Trophoblast cell (in vitro differentiated cells and primary cell): ENCODE results near the gene NANS. TPM values are rescaled to one million over a fixed set of nuclear protein-coding genes. Genes with fewer than 3 reads are reported as not detected.

Experiments
- DNase-seq, 2 donors: peaks; one replicate each; pipeline ENCODE4 v3.0.0-alpha.2; 2016
- H2AFZ ChIP-seq: 2 replicates; pipeline ENCODE4 v1.6.1; 2013; ENCODE audit warnings: low read length, moderate library complexity, mild to moderate bottlenecking; ENCODE audit not compliant: insufficient read depth, poor library complexity
- H2AK5ac ChIP-seq: 2 replicates; pipeline ENCODE4 v1.6.1; 2013; ENCODE audit warnings: mild to moderate bottlenecking, low read length
- H2BK120ac ChIP-seq: 2 replicates; pipeline ENCODE4 v1.6.1; 2013; ENCODE audit warnings: low read length, mild to moderate bottlenecking, moderate library complexity; ENCODE audit not compliant: insufficient read depth, poor library complexity
- H2BK12ac ChIP-seq: 2 replicates; pipeline ENCODE4 v1.6.1; 2013; ENCODE audit warnings: mild to moderate bottlenecking, low read length, moderate library complexity
- H2BK5ac ChIP-seq: 2 replicates; pipeline ENCODE4 v1.6.1; 2013; ENCODE audit warnings: low read length, low read depth, moderate library complexity, mild to moderate bottlenecking; ENCODE audit not compliant: poor library complexity
- H3K14ac ChIP-seq: 2 replicates; pipeline ENCODE4 v1.6.1; 2013; ENCODE audit warnings: mild to moderate bottlenecking, low read length
- H3K18ac ChIP-seq: 2 replicates; pipeline ENCODE4 v1.6.1; 2013; ENCODE audit warnings: mild to moderate bottlenecking, low read length
- H3K23ac ChIP-seq: 2 replicates; pipeline ENCODE4 v1.6.1; 2013; ENCODE audit warnings: low read length
- H3K27ac ChIP-seq: 2 replicates; pipeline ENCODE4 v1.5.1; 2013; ENCODE audit warnings: low read depth, mild to moderate bottlenecking, inconsistent platforms, low read length, moderate library complexity
- H3K27me3 ChIP-seq: 2 replicates; pipeline ENCODE4 v1.6.1; 2013; ENCODE audit warnings: inconsistent platforms, mild to moderate bottlenecking, low read length, moderate library complexity; ENCODE audit not compliant: insufficient read depth
- H3K36me3 ChIP-seq, 2 experiments: 1 replicate in 1 of 2; 2 replicates in 1 of 2; pipeline ENCODE4 v1.6.1; 2013; ENCODE audit warnings: low read length in 2 of 2, mild to moderate bottlenecking in 2 of 2, moderate library complexity in 1 of 2; ENCODE audit not compliant: insufficient read depth in 2 of 2, control insufficient read depth in 1 of 2
- H3K4ac ChIP-seq: 2 replicates; pipeline ENCODE4 v1.6.1; 2013; ENCODE audit warnings: low read depth, mild to moderate bottlenecking, low read length, moderate library complexity
- H3K4me1 ChIP-seq, 2 experiments: 1 replicate in 1 of 2; 2 replicates in 1 of 2; pipeline ENCODE4 v1.6.1; 2013; ENCODE audit warnings: low read length in 2 of 2, mild to moderate bottlenecking in 2 of 2, moderate library complexity in 1 of 2; ENCODE audit not compliant: insufficient read depth in 2 of 2, control insufficient read depth in 1 of 2
- H3K4me2 ChIP-seq: 2 replicates; pipeline ENCODE4 v1.6.1; 2013; ENCODE audit warnings: inconsistent platforms, mild to moderate bottlenecking, low read length, moderate library complexity
- H3K4me3 ChIP-seq: 2 replicates; pipeline ENCODE4 v1.5.1; 2013; ENCODE audit warnings: mild to moderate bottlenecking, low read depth, low read length, inconsistent platforms
- H3K79me1 ChIP-seq: one replicate; pipeline ENCODE4 v1.6.1; 2013; ENCODE audit warnings: low read length
- H3K79me2 ChIP-seq: 2 replicates; pipeline ENCODE4 v1.6.1; 2013; ENCODE audit warnings: low read length, mild to moderate bottlenecking; ENCODE audit not compliant: control insufficient read depth, insufficient read depth, poor library complexity
- H3K9ac ChIP-seq: 2 replicates; pipeline ENCODE4 v1.6.1; 2013; ENCODE audit warnings: mild to moderate bottlenecking, low read length
- H3K9me3 ChIP-seq: 2 replicates; pipeline ENCODE4 v1.6.1; 2013; ENCODE audit warnings: low read depth, mild to moderate bottlenecking, control low read depth, inconsistent platforms, low read length; ENCODE audit not compliant: insufficient read depth
- H4K12ac ChIP-seq: 2 replicates; pipeline ENCODE4 v1.6.1; 2013; ENCODE audit warnings: low read depth, mild to moderate bottlenecking, low read length, moderate library complexity
- H4K8ac ChIP-seq: 2 replicates; pipeline ENCODE4 v1.6.1; 2013; ENCODE audit warnings: low read depth, mild to moderate bottlenecking, low read length, moderate library complexity
- H4K91ac ChIP-seq: one replicate; pipeline ENCODE4 v1.6.1; 2013; ENCODE audit warnings: low read depth, mild to moderate bottlenecking, low read length, moderate library complexity
- WGBS: extraction: QIAGEN DNeasy Blood & Tissue Kit; methylation state at CpG from one replicate; pipeline ENCODE4 v1.1.7; 2013; ENCODE audit warnings: missing lambda C conversion rate; ENCODE audit not compliant: insufficient read length, insufficient coverage; ENCODE audit errors: extremely low coverage; 5-methylcytosine and 5-hydroxymethylcytosine counted together
- polyA plus RNA-seq: library from polyadenylated mRNA; stranded (reverse); fragments of 200-250 nt; gene quantifications from 2 replicates; pipeline ENCODE4 v1.2.3, GENCODE V29; 2013

NANS gene, protein sequence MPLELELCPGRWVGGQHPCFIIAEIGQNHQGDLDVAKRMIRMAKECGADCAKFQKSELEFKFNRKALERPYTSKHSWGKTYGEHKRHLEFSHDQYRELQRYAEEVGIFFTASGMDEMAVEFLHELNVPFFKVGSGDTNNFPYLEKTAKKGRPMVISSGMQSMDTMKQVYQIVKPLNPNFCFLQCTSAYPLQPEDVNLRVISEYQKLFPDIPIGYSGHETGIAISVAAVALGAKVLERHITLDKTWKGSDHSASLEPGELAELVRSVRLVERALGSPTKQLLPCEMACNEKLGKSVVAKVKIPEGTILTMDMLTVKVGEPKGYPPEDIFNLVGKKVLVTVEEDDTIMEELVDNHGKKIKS
- polyA plus RNA-seq: 79.6 and 80.2 TPM in 2 replicates

DNA sequence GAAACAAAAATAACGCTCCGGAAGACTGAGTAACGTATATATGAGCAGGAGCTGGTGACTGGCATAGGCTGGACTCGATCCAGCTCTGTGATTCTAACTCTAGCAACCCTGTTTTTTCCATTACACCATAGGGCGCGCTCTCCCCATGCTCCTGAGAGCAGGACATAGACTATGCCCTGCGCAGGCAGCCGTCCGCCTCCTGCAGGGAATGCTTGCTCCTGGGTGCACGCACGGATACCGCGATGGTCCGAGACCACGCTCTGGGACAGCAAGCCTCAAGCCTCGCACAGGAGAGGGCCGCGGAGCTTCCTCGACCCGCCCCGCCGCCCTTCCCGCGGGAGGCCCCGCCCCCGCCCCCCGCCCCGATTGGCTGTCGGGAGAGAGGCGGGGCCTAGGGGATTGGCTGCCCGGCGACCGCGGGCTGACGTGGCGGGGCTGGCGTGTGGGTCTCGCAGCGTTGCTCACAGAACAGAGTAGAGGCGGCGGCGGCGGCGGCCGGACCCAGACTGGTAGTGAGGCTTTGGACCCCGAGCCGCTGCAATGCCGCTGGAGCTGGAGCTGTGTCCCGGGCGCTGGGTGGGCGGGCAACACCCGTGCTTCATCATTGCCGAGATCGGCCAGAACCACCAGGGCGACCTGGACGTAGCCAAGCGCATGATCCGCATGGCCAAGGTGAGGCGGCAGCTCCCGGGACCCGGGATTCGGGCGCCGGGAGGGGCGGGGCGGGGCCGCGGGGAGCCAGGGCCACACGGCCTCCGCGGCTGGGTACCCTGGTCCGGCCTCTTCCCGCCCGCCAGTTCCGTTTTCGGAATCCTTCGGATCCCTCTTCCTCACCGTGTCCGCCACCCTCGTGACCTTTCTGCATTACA, at the start of gene NANS:
Gene NANS (plus strand): TSS at position 464 of the 869 bp plus-strand sequence. CDS start 77 bp downstream, at position 541.
- DNase-seq: peak; percentile 94 to 95
- Histone ChIP-seq H3K9ac (peak within 1 kb of the TSS; percentile 75), H4K8ac (peak within 1 kb of the TSS; percentile 75), H3K27ac (peak within 1 kb of the TSS; percentile 63), H3K14ac (peak within 1 kb of the TSS; percentile 86), H2BK120ac (no peak within 1 kb of the TSS), H4K91ac (peak within 1 kb of the TSS; percentile 50), H3K79me1 (peaks cover 4% of the 10 kb centered on the region), H3K27me3 (no peaks in the 10 kb centered on the region), H3K23ac (no peak within 1 kb of the TSS), H2AK5ac (no peak within 1 kb of the TSS), H2BK5ac (peak within 1 kb of the TSS; percentile 60), H3K36me3 (peaks cover 5 to 7% of the 10 kb centered on the region in 2 experiments), H3K4me1 (peaks cover 3 to 6% of the 10 kb centered on the region in 2 experiments), H3K9me3 (no peaks in the 10 kb centered on the region), H2BK12ac (no peak within 1 kb of the TSS), H4K12ac (peak within 1 kb of the TSS; percentile 65), H3K18ac (peak within 1 kb of the TSS; percentile 33), H3K79me2 (peaks cover 4% of the 10 kb centered on the region), H2AFZ (peak within 1 kb of the TSS; percentile 80), H3K4ac (no peak within 1 kb of the TSS), H3K4me2 (peak within 1 kb of the TSS; percentile 91), H3K4me3 (peak within 1 kb of the TSS; percentile 86)
- WGBS: no CpG with 5 or more reads among the region's 80 CpGs

DNA sequence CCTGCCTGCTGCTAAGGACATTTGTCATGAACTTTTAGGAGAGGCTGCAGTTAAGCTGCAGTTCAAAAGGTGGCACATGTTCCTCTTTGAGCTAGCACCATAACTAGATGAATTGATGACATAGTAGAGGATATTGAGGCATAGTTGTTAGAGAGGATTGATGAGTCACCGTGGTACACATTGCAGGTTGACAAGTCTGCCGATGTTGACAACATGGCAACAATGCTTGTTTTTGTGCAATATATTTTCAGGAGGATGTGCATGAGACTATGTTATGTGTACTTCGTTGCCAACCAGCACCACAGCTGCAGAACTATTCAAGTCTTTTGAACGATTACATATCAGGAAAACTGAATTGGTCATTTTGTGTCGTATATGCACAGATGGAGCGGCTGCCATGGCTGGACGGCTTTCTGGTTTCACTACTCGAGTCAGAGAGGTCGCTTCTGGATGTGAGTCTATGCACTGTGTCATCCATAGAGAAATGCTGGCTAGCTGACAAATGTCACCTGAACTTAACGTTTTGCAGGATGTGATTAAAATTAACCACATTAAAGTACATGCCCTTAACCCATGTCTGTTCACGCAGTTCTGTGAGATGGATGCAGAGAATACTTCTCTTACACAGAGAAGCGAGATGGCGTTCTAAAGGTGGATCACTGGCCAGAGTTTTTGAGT, 49.1 kb upstream of the NANS start:
- Histone ChIP-seq H2AK5ac (no peak overlapping the region), H3K4ac (no peak overlapping the region), H3K27ac (no peak overlapping the region), H3K9ac (no peak overlapping the region), H3K27me3 (no peaks in the 10 kb centered on the region), H3K4me2 (no peak overlapping the region), H4K91ac (no peak overlapping the region), H2BK120ac (no peak overlapping the region), H3K23ac (no peak overlapping the region), H3K36me3 (peaks cover 19 to 57% of the 10 kb centered on the region in 2 experiments), H3K18ac (no peak overlapping the region), H2BK5ac (no peak overlapping the region), H3K4me1 (no peaks in the 10 kb centered on the region), H3K79me1 (no peaks in the 10 kb centered on the region), H4K8ac (no peak overlapping the region), H3K14ac (no peak overlapping the region), H4K12ac (no peak overlapping the region), H3K4me3 (no peak overlapping the region), H3K79me2 (no peaks in the 10 kb centered on the region), H2BK12ac (no peak overlapping the region), H3K9me3 (no peaks in the 10 kb centered on the region), H2AFZ (no peak overlapping the region)
- no CpG with 5 or more reads among the region's 13 CpGs for WGBS
- DNase-seq: no peak

DNA sequence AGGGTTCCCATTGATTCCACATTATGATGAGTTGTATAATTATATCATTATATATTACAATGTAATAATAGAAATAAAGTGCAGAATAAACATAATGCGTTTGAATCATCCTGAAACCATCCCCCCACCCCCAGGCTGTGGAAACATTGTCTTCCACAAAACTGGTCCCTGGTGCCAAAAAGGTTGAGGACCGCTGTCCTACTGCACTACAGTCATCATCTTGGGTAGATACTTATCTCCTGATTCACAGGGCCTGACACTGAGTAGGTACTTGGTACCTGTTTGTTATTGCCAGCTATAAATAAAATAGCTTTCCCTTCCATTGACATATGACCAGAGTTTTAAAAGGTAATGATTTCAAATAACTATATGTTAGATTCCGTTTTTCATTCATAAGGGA, 47.8 kb upstream of the NANS start:
- Histone ChIP-seq H3K18ac (no peak overlapping the region), H4K8ac (no peak overlapping the region), H2AK5ac (no peak overlapping the region), H3K27ac (no peak overlapping the region), H3K23ac (no peak overlapping the region), H3K4me3 (no peak overlapping the region), H4K12ac (no peak overlapping the region), H4K91ac (no peak overlapping the region), H2BK120ac (no peak overlapping the region), H3K14ac (no peak overlapping the region), H3K79me1 (no peaks in the 10 kb centered on the region), H2BK12ac (no peak overlapping the region), H3K36me3 (peaks cover 31 to 65% of the 10 kb centered on the region in 2 experiments), H3K4me2 (no peak overlapping the region), H3K4ac (no peak overlapping the region), H3K9ac (no peak overlapping the region), H3K79me2 (no peaks in the 10 kb centered on the region), H2BK5ac (no peak overlapping the region), H3K27me3 (no peaks in the 10 kb centered on the region), H3K9me3 (no peaks in the 10 kb centered on the region), H2AFZ (no peak overlapping the region), H3K4me1 (no peaks in the 10 kb centered on the region)
- no CpG with 5 or more reads among the region's 3 CpGs for WGBS
- DNase-seq: no peak

DNA sequence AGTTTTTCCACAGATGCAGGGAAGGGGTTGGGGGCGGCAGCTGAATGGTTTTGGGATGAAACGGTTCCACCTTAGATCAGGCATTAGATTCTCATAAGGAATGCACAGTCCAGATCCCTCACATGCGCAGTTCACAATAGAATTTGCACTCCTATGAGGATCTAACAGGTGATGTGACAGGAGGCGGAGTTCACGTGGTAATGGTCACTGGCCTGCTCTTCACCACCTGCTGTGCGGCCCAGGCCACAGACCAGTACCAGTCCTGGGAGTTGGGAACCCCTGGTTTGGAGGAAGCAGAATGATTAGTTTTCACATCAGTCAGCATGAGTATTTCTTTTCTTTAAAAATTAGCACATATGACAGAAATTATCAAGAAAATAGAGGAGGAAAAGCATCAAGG, 47.1 kb upstream of the NANS start:
- Histone ChIP-seq H3K9ac (no peak overlapping the region), H2BK120ac (no peak overlapping the region), H3K4me2 (no peak overlapping the region), H4K8ac (no peak overlapping the region), H4K12ac (no peak overlapping the region), H3K23ac (no peak overlapping the region), H3K79me2 (no peaks in the 10 kb centered on the region), H4K91ac (no peak overlapping the region), H3K27ac (no peak overlapping the region), H3K27me3 (no peaks in the 10 kb centered on the region), H3K4me3 (no peak overlapping the region), H3K4ac (no peak overlapping the region), H2AFZ (no peak overlapping the region), H2BK5ac (no peak overlapping the region), H3K36me3 (peaks cover 31 to 68% of the 10 kb centered on the region in 2 experiments), H3K4me1 (no peaks in the 10 kb centered on the region), H3K14ac (no peak overlapping the region), H3K79me1 (no peaks in the 10 kb centered on the region), H3K18ac (no peak overlapping the region), H2AK5ac (no peak overlapping the region), H2BK12ac (no peak overlapping the region), H3K9me3 (no peaks in the 10 kb centered on the region)
- no peak for DNase-seq
- WGBS: no CpG with 5 or more reads among the region's 6 CpGs
